ENCODE data around the gene LRRC8D.

DNA sequence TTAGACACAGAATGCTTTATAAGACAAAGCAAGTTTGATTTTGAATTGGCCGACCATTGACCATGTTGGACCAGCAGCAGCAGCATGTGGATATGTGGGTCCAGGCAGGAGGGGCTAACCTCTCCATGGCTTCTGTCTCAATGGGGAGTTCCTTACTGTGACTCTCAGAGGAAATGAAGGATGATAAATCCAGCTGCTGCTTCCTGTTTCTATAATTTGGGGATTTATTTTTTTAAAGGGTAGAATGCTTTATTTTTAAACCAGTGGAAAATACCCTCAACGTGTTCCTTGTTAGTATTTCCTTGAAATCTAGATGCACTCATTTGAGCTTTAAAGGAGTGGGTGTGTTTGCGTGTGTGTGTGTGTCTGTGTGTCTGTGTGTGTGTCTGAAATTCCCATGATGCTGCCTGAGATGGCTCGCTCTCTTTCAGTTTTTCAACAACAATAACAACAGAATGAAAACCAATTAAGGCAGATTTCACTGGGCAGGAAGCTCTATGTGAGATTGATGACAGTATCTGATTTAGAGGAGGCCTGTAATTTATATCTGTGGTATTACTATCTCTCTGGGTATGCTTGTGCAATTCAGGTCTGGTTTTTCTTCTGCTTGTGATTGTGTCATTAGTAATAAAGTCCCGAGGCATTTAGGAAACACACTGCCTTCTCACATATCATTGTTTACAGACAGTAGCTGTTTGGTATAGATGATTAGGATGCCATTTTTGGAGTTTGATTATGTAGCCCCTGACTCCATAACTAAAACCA lies 88.0 kb downstream of the LRRC8D start:
- TF ChIP-seq, protein P1, sequence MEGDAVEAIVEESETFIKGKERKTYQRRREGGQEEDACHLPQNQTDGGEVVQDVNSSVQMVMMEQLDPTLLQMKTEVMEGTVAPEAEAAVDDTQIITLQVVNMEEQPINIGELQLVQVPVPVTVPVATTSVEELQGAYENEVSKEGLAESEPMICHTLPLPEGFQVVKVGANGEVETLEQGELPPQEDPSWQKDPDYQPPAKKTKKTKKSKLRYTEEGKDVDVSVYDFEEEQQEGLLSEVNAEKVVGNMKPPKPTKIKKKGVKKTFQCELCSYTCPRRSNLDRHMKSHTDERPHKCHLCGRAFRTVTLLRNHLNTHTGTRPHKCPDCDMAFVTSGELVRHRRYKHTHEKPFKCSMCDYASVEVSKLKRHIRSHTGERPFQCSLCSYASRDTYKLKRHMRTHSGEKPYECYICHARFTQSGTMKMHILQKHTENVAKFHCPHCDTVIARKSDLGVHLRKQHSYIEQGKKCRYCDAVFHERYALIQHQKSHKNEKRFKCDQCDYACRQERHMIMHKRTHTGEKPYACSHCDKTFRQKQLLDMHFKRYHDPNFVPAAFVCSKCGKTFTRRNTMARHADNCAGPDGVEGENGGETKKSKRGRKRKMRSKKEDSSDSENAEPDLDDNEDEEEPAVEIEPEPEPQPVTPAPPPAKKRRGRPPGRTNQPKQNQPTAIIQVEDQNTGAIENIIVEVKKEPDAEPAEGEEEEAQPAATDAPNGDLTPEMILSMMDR (IDR thresholded peaks at IDR 0.05) = no peak
- no peak for TF ChIP-seq POLR2A (IDR thresholded peaks at IDR 0.05)

All from stomach (tissue), 4 donors.